PFSK-1 (cell line): ENCODE measurements around the gene TK1.

Experiments used
- FOXP2 ChIP-seq: optimal IDR thresholded peaks from 2 replicates; pipeline ENCODE3; 2011; ENCODE audit warnings: borderline replicate concordance, control low read depth, inconsistent platforms; ENCODE audit not compliant: insufficient read depth; ENCODE audit errors: extremely low read length, extremely low read depth
- POLR2AphosphoS5 ChIP-seq: IDR thresholded peaks from 2 replicates; pipeline ENCODE4 v1.6.1; 2012; ENCODE audit warnings: low read depth, mild to moderate bottlenecking, control low read depth, low read length, moderate library complexity
- SIN3A ChIP-seq: IDR thresholded peaks from 2 replicates; pipeline ENCODE4 v1.6.1; 2012; ENCODE audit warnings: mild to moderate bottlenecking, low read length, moderate library complexity, borderline replicate concordance; ENCODE audit not compliant: insufficient read depth
- TAF1 ChIP-seq: IDR thresholded peaks from 2 replicates; pipeline ENCODE4 v1.6.1; 2012; ENCODE audit warnings: low read length, control low read depth, borderline replicate concordance; ENCODE audit not compliant: insufficient read depth
- TF ChIP-seq, protein P1 (sequence below), 2 experiments: IDR thresholded peaks; 2 replicates each; pipeline versions ENCODE4 v1.6.1 to v1.8.0; 2011 to 2012; ENCODE audit warnings: low read depth in 2 of 2, low read length in 2 of 2, control low read depth in 1 of 2, inconsistent platforms in 1 of 2, mild to moderate bottlenecking in 1 of 2, moderate library complexity in 1 of 2; ENCODE audit not compliant: insufficient read depth in 1 of 2

DNA sequence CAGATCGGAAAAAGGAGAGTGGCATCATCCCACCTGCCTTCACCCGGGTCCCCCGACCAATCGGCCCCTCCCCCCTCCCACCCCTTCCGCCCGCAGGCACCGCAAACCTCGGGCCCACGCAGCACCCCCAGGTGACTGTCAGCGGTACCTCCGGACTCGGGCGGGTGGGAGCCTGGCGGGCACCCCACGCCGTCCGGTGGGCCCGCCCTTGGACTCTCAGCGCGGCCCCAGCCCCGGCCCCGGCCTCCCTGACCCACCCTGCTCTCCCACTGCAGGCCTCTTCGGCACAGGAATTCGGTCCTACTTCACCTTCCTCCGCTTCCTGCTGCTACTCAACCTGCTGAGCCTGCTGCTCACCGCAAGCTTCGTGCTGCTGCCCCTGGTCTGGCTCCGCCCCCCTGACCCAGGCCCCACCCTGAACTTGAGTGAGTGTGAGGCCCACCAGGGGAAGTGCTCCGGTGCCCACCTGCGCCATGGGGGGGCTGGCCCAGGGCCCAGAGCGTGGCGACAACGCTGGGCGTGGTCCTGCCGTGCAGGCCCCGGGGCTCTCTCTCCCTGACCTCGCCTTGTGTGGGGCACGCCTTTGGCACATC lies 54.7 kb downstream of the TK1 start:
- no peak for TF ChIP-seq TAF1
- TF ChIP-seq, protein P1, sequence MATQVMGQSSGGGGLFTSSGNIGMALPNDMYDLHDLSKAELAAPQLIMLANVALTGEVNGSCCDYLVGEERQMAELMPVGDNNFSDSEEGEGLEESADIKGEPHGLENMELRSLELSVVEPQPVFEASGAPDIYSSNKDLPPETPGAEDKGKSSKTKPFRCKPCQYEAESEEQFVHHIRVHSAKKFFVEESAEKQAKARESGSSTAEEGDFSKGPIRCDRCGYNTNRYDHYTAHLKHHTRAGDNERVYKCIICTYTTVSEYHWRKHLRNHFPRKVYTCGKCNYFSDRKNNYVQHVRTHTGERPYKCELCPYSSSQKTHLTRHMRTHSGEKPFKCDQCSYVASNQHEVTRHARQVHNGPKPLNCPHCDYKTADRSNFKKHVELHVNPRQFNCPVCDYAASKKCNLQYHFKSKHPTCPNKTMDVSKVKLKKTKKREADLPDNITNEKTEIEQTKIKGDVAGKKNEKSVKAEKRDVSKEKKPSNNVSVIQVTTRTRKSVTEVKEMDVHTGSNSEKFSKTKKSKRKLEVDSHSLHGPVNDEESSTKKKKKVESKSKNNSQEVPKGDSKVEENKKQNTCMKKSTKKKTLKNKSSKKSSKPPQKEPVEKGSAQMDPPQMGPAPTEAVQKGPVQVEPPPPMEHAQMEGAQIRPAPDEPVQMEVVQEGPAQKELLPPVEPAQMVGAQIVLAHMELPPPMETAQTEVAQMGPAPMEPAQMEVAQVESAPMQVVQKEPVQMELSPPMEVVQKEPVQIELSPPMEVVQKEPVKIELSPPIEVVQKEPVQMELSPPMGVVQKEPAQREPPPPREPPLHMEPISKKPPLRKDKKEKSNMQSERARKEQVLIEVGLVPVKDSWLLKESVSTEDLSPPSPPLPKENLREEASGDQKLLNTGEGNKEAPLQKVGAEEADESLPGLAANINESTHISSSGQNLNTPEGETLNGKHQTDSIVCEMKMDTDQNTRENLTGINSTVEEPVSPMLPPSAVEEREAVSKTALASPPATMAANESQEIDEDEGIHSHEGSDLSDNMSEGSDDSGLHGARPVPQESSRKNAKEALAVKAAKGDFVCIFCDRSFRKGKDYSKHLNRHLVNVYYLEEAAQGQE (IDR thresholded peaks at IDR 0.05; ENCODE audit: insufficient read depth in 1 of 2, low read depth in 2 of 2, low read length in 2 of 2): no peak
- TF ChIP-seq POLR2AphosphoS5: no peak
- TF ChIP-seq SIN3A: no peak
- no peak for TF ChIP-seq FOXP2
